ENCODE results near the gene FADS6.

DNA sequence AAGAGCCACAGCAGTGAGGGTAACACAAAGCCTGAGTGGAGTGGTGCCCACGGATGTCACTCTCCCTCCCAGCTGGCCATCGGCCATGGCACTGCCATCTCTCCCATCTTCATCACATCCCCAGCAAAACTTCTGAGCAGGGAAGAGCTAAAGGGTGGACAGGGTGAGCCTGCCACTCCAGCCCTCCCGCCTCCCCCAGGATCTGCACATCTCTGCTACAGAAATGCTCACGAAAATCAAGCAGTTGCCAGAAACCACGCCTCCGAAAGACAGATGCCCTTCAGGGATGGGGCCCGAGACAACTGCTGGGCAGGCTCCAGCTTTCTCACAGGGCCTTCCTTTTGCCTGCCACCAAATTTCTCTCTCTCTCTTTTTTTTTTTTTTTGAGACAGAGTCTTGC, 37.3 kb downstream of the FADS6 start:
- TF ChIP-seq, protein P1, sequence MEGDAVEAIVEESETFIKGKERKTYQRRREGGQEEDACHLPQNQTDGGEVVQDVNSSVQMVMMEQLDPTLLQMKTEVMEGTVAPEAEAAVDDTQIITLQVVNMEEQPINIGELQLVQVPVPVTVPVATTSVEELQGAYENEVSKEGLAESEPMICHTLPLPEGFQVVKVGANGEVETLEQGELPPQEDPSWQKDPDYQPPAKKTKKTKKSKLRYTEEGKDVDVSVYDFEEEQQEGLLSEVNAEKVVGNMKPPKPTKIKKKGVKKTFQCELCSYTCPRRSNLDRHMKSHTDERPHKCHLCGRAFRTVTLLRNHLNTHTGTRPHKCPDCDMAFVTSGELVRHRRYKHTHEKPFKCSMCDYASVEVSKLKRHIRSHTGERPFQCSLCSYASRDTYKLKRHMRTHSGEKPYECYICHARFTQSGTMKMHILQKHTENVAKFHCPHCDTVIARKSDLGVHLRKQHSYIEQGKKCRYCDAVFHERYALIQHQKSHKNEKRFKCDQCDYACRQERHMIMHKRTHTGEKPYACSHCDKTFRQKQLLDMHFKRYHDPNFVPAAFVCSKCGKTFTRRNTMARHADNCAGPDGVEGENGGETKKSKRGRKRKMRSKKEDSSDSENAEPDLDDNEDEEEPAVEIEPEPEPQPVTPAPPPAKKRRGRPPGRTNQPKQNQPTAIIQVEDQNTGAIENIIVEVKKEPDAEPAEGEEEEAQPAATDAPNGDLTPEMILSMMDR (conservative IDR thresholded peaks at IDR 0.05) = no peak
- no peak for TF ChIP-seq ZFX (IDR thresholded peaks at IDR 0.05)
